Gastroesophageal sphincter (tissue), 4 donors: ENCODE data around the gene AREL1. TPM values are rescaled to one million over a fixed set of nuclear protein-coding genes. Genes with fewer than 3 reads are reported as not detected.
A peak's percentile ranks its signal among the peaks of the same experiment; 100 is the strongest.

Experiments used
- ATAC-seq: fragments of 150-250 bp; one replicate; pipeline ENCODE4 v1.9.1; 2016; ENCODE audit warnings: mild to moderate bottlenecking, moderate library complexity
- H3K27ac ChIP-seq, 4 donors: fragments of 200-600 bp; sonication (generic) in 3 of 4; 1 replicate in 3 of 4; 2 replicates in 1 of 4; pipeline ENCODE4 v1.5.1; 2016 to 2019
- H3K27me3 ChIP-seq: fragments of 200-600 bp; sonication (generic); one replicate; pipeline ENCODE4 v1.5.1; 2019
- H3K36me3 ChIP-seq, 2 donors: fragments of 200-600 bp; sonication (generic); one replicate each; pipeline ENCODE4 v1.5.1; 2019; ENCODE audit warnings: control low read depth in 1 of 2
- H3K4me1 ChIP-seq, 3 donors: fragments of 200-600 bp; sonication (generic); 1 replicate in 2 of 3; 2 replicates in 1 of 3; pipeline ENCODE4 v1.5.1; 2016 to 2019; ENCODE audit warnings: control low read depth in 2 of 3
- H3K4me3 ChIP-seq, 2 donors: fragments of 200-600 bp; sonication (generic); one replicate each; pipeline ENCODE4 v1.5.1; 2019; ENCODE audit warnings: mild to moderate bottlenecking in 1 of 2, moderate library complexity in 1 of 2
- H3K9me3 ChIP-seq, 3 donors: fragments of 200-600 bp; sonication (generic); one replicate each; pipeline ENCODE4 v1.5.1; 2017 to 2019; ENCODE audit warnings: control low read depth in 2 of 3
- CTCF ChIP-seq, 4 experiments: fragments of 200-600 bp in 2 of 4; fragments of 450-650 bp in 2 of 4; sonication (generic) in 1 of 4; IDR thresholded peaks; one replicate each; pipeline ENCODE4 v1.5.1; 2017 to 2019; ENCODE audit warnings: antibody characterized with exemption in 4 of 4, mild to moderate bottlenecking in 2 of 4, moderate library complexity in 2 of 4
- EP300 ChIP-seq: sonication (generic); formaldehyde crosslinking; IDR thresholded peaks from one replicate; pipeline ENCODE4 v1.6.1; 2017; ENCODE audit warnings: antibody characterized with exemption, mild to moderate bottlenecking
- POLR2A ChIP-seq, 2 donors: fragments of 450-650 bp; IDR thresholded peaks; one replicate each; pipeline ENCODE4 v1.6.1; 2017; ENCODE audit warnings: antibody characterized with exemption in 2 of 2, mild to moderate bottlenecking in 2 of 2, moderate library complexity in 1 of 2
- POLR2AphosphoS5 ChIP-seq: sonication (generic); formaldehyde crosslinking; IDR thresholded peaks from one replicate; pipeline ENCODE4 v1.6.1; 2017; ENCODE audit warnings: antibody characterized with exemption
- WGBS, 2 donors: methylation state at CpG; one replicate each; pipeline ENCODE4 v1.1.5; 2018; ENCODE audit warnings: low coverage in 1 of 2; 5-methylcytosine and 5-hydroxymethylcytosine counted together
- total RNA-seq, 4 donors: library from RNA; depleted of rRNA; stranded (reverse); fragments of >200 nt; gene quantifications; one replicate each; pipeline ENCODE4 v1.1.0, GENCODE V29; 2016

The AREL1 gene
- total RNA-seq, 4 donors from 2014 or later = 14.3 to 39.9 (median 19.9) TPM

- Histone ChIP-seq H3K4me3 (no peak overlapping the region), H3K4me1 (peaks cover 0 to 47% (median 15%) of the 10 kb centered on the region in 3 donors), H3K9me3 (no peaks in the 10 kb centered on the region), H3K27me3 (peaks cover 10% of the 10 kb centered on the region), H3K27ac (peak overlapping the region in 3 of 4 donors; percentile 41 to 71 (median 70)), H3K36me3 (no peaks in the 10 kb centered on the region)
- 80% methylated on average over 2 of the region's 3 CpGs; no CpG with 5 or more reads in 1 of the 2 donors for WGBS, 2 donors
- no peak for ATAC-seq
- TF ChIP-seq POLR2AphosphoS5 = no peak
These were observed 92.0 kb downstream of the AREL1 start for GRCh38 chr14:74620923-74621322.

GRCh38 chr14:74620497-74620921 is 92.4 kb downstream of the AREL1 start:
- peaks cover 10% of the 10 kb centered on the region for H3K27me3 ChIP-seq
- TF ChIP-seq POLR2A (IDR thresholded peaks at IDR 0.05) (no peak), POLR2AphosphoS5 (no peak), CTCF (IDR thresholded peaks at IDR 0.05) (no peak), EP300 (no peak)
- ATAC-seq = no peak
- peaks cover 0 to 47% (median 15%) of the 10 kb centered on the region in 3 donors for H3K4me1 ChIP-seq
- H3K27ac ChIP-seq = peak overlapping the region in 3 of 4 donors; percentile 41 to 71 (median 70)
- no peak overlapping the region for H3K4me3 ChIP-seq
- WGBS, 2 donors = 62 to 100% methylated on average over 1 to 2 of the region's 2 CpGs
- no peaks in the 10 kb centered on the region for H3K9me3 ChIP-seq
- H3K36me3 ChIP-seq = no peaks in the 10 kb centered on the region

GRCh38 chr14:74619672-74620131 is 93.2 kb downstream of the AREL1 start:
- Histone ChIP-seq H3K4me3 (no peak overlapping the region), H3K27ac (peak overlapping the region in 3 of 4 donors; percentile 60 to 71 (median 70)), H3K4me1 (peaks cover 0 to 47% (median 15%) of the 10 kb centered on the region in 3 donors), H3K27me3 (peaks cover 11% of the 10 kb centered on the region), H3K36me3 (no peaks in the 10 kb centered on the region), H3K9me3 (no peaks in the 10 kb centered on the region)
- WGBS, 2 donors = 40 to 53% methylated on average over 2 of the region's 6 CpGs
- TF ChIP-seq CTCF (IDR thresholded peaks at IDR 0.05) (no peak), POLR2AphosphoS5 (peak; percentile 30)
- peak; percentile 93 for ATAC-seq

- 79 to 83% methylated on average over 2 to 8 of the region's 10 CpGs for WGBS, 2 donors
- peaks cover 0 to 51% (median 15%) of the 10 kb centered on the region in 3 donors for H3K4me1 ChIP-seq
- no peaks in the 10 kb centered on the region for H3K36me3 ChIP-seq
- no peak overlapping the region for H3K4me3 ChIP-seq
- no peak for ATAC-seq
- no peaks in the 10 kb centered on the region for H3K9me3 ChIP-seq
- peak overlapping the region in 3 of 4 donors; percentile 60 to 71 (median 70) for H3K27ac ChIP-seq
- H3K27me3 ChIP-seq = peaks cover 17% of the 10 kb centered on the region
- TF ChIP-seq POLR2A (IDR thresholded peaks at IDR 0.05) (no peak), EP300 (no peak), POLR2AphosphoS5 (no peak), CTCF (IDR thresholded peaks at IDR 0.05) (no peak)
These were observed 94.6 kb downstream of the AREL1 start for GRCh38 chr14:74618078-74618952.

- H3K4me1 ChIP-seq = peaks cover 0 to 61% (median 18%) of the 10 kb centered on the region in 3 donors
- no peak overlapping the region for H3K4me3 ChIP-seq
- peaks cover 17% of the 10 kb centered on the region for H3K27me3 ChIP-seq
- 89 to 100% methylated on average over 4 to 5 of the region's 13 CpGs for WGBS, 2 donors
- no peak for TF ChIP-seq EP300
- TF ChIP-seq POLR2A (IDR thresholded peaks at IDR 0.05) = no peak
- TF ChIP-seq POLR2AphosphoS5 = no peak
- no peak for TF ChIP-seq CTCF (IDR thresholded peaks at IDR 0.05)
- no peak for ATAC-seq
- peak overlapping the region in 2 of 4 donors; percentile 5 to 21 for H3K27ac ChIP-seq
- H3K36me3 ChIP-seq = no peaks in the 10 kb centered on the region
- H3K9me3 ChIP-seq = no peaks in the 10 kb centered on the region
These were observed 95.7 kb downstream of the AREL1 start for GRCh38 chr14:74616996-74617700.
